AG08395 (cell line): ENCODE results near the gene GADD45A.
"Not testable (repeated sequence)": the region's sequence is repeated elsewhere in the genome, so short reads cannot be mapped to it uniquely, and the experiment has no call there.

Experiments
- DNase-seq: peaks from one replicate; pipeline ENCODE4 v3.0.0; 2012; ENCODE audit warnings: mixed read lengths, low spot score

The GADD45A gene, protein sequence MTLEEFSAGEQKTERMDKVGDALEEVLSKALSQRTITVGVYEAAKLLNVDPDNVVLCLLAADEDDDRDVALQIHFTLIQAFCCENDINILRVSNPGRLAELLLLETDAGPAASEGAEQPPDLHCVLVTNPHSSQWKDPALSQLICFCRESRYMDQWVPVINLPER

DNA sequence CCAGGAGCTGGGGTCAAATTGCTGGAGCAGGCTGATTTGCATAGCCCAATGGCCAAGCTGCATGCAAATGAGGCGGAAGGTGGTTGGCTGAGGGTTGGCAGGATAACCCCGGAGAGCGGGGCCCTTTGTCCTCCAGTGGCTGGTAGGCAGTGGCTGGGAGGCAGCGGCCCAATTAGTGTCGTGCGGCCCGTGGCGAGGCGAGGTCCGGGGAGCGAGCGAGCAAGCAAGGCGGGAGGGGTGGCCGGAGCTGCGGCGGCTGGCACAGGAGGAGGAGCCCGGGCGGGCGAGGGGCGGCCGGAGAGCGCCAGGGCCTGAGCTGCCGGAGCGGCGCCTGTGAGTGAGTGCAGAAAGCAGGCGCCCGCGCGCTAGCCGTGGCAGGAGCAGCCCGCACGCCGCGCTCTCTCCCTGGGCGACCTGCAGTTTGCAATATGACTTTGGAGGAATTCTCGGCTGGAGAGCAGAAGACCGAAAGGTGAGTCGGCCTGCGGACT lies at the start of gene GADD45A:
Gene GADD45A (plus strand): TSS at position 135 of the 491 bp plus-strand sequence. CDS start 294 bp downstream, at position 429.
- peak; percentile 96 for DNase-seq

DNA sequence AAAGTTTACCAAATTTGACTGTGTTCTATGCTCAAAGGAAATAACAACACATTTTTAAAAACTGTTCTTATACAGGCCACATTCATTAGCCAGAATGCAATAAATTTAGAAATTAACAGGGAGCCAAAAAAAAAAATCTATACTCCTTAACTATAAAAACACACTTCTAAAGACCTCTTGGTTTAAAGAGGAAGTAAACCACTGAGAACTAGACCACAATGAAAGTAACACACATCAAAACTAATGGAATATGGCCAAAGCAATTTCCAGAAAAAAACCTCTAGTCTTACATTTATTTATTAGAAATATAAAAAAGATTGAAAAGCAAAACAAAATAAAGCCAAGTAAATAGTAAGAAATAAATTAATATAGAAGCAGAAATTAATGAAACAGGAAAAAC lies 48.9 kb upstream of the GADD45A start:
- no peak for DNase-seq

DNA sequence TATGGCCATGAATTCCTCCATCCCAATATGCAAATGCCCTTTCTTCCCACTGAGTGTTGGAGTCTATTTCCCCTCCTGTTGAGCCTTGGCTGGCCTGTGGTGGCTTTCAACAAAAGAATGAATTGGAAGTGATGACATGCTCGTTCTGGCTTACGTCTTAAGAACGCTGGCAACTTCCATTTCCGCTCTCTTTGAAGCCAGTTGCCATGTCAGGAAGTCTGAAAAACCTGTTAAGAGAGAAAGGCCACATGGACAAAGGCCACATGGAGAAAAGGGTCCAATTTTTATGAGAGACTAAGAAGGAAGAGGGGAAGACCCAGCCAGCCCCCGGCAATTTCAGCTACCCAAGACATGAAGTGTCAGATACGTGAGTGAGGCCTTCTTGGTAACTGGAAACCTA lies 45.6 kb upstream of the GADD45A start:
- DNase-seq, result no peak

DNA sequence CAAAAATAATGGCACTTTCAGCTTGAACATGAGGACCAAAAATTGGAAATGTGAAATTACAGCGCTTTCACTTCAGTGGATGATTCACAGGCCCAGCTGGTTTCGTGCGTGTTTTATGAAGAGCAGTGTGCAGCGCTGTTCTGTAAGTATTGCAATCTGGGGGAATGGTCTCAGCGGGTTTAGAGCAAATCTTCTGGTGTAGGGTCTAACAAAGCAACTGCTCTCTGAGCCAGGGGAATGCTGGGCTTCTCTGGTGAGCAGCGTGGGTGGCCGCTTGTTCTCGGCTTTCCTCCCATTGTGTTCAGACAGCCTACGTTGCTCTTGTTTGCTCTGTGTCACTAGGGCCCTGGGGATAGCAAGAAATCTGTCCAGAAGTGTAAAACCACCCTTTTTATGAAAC lies 42.4 kb upstream of the GADD45A start:
- peak; percentile 14 for DNase-seq

DNA sequence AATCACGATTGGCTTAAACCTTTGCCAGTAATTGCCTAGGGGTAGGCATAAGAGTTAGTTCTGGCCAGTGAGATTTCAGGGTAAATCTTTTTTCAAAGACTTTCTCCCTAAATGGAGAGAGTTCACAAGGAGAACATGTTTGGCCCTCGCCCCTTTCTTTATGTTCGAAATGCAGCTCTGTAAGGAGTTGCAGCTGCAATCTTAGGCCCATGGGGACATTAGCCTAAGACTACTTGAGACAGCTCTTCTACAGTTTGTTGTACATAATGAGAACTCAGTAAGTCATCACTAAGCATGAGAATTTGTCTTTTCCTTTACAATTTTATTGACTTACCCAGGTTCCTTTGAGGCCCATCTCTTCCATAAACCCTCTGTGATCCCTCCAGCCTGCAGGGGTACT lies 40.4 kb upstream of the GADD45A start:
- no peak for DNase-seq

DNA sequence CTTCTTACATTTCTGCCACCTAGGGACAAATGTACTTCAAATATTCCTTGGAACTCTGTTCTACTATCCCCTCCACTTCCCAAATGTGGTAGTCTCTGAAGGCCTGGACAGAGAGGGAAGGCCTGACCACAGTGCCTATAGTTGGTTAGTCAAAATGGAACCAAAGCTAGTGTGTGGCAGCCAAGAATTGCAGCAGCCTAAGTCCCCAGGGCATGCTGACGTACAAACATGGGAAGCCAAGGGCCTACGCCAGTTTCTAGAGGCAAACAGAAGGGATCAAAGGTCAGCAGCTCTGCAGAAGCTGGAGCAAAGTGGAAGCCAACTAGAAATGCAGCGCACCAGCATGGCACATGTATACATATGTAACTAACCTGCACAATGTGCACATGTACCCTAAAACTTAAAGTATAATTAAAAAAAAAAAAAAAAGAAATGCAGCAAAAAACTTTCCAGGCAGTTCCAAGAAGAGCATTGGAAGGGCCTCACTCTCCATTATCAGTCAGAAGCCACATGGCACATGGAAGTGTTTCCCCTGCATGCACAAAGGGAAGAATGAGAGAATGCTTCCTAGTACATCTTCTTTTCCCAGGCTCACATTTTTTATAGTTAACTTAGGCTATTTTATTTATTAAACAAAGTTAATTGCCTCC lies 39.4 kb upstream of the GADD45A start:
- DNase-seq, result no peak

DNA sequence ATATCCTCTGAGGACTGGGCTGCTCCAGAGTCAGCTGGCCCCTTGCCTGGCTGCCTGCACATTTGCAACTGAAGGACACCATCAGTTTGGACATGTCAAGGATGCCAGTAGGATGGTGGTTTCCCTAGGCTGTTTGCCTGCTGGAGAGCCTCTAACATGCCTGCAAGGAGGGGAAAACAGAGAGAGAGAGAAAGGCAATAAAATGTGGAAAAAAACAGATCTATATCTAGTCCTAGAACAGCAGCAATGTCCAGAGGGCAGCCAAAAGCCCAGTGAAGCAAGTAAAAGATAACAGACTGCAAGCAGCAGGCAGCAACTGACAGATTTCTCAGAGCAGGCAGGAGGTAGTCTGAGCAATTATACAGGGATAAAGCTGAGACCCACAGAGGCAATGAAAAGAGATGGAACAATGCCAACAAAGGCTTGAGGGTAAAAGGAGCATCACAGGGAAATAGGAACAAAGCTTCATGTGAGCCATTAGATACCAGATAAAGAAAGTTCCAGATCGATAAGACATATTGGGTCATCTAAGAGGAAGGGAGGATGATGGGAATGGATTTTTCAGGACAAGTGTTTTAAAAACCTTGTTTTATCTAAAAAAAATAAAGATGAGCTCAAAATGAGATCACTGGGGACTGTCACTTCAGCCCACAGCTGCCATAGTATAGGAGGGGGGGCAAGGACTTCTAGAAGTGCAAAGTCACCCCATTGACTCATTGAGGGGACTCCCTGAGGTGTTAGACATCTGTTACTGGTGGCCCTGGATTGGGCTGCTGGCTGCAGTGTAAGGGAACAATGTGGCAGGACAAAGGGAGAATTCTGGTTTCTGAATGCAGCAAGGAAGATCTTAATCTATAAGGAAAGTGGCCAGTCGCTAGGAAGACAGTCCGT lies 38.6 kb upstream of the GADD45A start:
- DNase-seq, result peak; percentile 29

DNA sequence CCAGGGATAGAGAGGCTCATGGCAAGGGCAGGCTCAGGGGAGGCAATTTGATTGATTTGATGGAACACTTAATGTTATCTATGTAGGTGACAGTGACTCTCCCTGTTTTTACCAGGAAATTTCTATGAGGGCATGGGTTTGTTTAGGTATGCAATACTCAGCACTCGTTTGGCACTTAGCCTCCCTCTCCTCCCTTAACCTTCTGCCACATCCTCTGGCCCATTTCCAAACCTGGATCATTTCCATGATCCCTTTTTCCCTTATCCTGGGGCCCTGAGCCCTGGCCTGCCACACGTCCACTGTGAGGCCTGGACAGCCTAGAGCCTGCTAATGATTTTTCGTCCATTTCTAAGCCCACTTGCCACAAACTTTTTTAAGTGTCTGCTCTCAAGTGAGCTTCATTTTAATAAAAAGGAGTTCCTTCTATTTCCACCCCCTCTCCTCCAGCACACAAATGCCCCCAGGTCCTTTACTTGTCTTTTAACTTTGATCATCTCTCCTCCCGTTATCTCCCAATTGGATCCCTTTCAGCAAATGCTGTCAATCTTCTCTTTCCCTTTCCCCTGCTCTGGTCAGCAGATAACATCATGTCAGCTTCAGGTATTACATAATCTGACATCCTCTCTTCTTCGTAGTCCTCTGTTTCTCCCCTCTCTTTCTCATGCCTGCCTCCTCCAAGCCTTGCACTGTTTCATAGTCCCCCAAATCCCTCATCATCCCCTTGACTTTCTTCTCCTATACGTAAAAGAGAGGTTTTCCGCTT lies 37.8 kb upstream of the GADD45A start:
- DNase-seq, result peak; percentile 56

DNA sequence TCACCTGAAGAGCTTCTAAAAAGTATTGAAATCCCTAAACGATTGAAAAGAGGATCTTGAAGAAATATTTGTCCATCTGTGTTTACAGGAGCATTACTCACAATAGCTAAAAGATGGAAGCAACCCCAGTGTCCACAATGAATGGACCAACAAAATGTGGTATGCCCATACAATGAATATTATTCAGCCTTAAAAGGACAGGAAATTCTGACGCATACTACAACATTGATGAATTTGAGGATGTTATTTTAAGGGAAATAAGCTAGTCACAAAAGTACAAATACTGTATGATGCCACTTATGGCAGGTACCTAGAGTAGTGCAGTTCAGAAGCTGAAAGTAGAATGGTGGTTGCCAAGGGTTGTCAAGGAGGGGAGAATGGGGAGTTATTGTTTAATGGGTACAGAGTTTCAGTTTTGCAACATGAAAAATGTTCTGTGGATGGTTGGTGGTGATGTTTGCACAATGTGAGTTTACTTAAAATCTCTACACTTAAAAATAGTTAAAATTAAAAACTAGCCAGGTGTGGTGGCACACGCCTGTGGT lies 37.1 kb upstream of the GADD45A start:
- DNase-seq, result no peak

DNA sequence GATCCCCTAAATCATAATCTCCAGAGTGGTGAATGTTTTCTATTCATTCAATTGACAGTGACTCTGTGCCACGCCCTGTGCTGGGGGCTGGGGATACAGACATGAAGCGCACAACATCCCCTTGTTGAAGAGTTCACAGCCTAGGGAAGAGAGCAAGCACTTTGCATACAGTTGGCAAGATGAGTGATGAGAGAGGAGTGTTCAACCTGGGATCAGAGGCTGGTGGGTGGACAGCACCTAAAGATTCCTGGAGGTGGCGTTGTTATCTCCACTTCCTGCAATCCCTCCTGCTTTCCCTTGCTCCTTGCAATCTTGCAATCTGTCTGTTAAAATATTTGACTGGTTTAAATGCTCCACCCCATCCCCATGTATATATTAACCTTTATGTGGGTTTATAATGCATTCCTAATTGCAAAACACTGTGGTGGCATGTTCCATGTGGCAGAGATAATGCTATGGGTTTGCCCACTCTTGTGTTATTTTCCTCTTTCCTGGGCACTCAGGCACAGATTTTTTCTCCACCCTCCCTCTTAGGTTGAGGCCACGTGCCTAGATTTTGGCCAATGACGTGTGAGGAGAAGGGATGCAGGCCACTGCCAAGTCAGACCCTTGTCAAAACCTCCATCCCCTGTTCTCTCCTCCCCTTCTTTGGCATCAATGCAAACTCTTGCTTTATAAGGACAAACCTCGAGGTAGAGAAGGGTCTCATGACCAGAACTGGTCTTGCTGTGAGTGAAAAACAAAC lies 36.2 kb upstream of the GADD45A start:
- DNase-seq, result no peak

DNA sequence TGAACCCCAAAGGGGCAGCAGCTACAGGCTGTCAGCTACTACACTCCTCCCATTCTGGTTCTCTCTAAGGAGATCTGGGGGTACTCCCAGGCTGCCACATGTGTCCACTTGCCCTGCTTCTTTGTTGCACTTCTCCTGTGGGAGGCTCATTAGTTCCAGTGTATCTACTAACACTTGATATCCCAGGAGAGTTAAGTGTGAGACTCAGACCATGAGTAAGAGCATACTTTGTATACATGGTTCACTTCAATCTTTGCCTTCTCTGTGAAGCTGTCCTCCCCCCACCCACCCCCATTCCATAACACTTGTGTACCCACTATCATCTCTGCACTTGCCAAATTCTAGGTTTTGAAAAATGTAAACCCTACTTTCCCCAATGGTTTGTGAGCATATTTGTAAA lies 34.9 kb upstream of the GADD45A start:
- DNase-seq, result peak; percentile 5

DNA sequence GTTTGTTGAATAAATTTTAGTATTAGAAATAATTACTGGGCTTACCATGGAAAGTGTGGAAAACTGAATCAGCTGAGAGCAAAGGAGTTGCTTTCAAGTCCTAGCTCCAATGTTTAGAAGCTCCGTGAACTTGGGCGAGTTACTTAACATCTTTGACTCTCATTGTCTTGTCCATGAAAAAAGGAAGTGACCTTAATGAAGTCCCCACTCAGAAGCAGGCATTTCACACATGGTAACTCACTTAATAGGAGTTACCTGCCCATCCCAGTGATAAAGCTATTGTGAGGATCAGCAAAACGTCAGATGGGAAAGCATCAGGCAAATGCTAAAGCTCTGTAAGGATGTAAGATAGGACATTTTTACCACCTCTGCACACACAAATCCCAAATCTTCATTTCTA lies 34.0 kb upstream of the GADD45A start:
- DNase-seq, result no peak

DNA sequence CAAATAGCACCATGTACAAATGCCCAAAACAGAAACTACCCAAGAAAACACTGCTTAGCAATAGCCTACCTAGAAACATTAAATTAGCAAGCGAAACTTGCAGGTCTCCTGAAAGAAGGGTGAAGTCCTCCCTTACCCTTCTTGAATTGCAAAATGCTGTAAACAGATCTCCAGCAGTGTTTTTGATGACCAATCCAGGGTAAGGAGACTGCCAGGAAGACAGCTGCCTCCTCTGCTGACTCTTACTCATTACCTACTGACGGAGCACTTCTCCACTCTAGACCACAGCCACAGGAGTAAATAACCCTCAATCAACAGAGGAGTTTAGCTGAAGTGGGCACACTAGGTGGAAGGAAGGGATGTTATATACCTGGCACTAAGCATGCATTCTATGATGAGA lies 32.2 kb upstream of the GADD45A start:
- peak; percentile 72 for DNase-seq

DNA sequence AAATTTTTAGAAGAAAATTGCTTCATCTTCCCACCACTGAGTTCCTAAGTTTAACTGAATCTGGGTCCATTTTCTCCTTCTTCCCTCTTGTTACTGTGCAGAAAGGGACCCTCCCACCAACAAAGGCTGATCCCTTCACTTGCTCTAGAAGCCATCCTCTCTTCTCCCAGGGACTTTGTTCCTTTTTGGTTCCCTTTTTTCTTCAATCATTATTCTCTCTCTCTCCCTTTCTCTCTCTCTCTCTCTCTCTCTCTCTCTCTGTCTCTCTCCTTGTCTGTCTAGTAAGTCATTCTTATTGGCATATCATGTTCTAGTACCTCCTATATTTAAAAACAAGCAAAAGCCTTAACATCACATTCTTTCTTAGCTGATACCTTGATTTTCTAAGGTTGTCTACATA lies 31.7 kb upstream of the GADD45A start:
- no peak for DNase-seq

DNA sequence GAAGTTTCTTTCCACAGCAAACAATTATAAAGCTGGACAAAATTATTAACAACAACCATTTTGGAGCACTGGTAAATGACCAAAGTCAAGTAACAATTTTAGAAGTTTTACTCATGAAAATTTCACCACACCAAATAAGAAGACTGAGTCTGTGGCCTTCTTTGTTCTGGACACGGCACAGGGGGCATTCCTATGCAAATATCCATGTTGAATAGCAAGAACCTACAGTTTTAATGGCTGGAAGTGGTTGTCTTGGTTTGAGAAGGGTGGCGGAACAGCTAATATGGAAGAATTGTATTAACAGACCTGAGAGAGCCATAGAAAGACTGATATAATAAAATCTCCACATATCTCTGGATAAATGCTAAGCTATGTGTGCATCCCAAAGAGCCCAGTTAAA lies 29.4 kb upstream of the GADD45A start:
- no peak for DNase-seq

DNA sequence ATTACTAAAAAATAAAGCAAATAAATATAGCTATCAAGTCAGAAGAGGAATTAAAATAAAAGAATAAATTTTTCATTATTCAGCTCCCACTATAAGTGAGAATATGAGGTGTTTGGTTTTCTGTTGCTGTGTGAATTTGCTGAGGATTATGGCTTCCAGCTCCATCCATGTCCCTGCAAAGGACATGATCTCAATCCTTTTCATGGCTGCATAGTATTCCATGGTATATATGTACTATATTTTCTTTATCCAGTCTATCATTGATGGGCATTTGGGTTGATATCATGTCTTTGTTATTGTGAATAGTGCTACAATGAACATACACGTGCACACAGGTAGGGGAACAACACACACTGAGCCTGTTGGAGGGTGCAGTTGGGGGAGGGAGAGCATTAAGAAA lies 27.8 kb upstream of the GADD45A start:
- not testable (repeated sequence) for DNase-seq

DNA sequence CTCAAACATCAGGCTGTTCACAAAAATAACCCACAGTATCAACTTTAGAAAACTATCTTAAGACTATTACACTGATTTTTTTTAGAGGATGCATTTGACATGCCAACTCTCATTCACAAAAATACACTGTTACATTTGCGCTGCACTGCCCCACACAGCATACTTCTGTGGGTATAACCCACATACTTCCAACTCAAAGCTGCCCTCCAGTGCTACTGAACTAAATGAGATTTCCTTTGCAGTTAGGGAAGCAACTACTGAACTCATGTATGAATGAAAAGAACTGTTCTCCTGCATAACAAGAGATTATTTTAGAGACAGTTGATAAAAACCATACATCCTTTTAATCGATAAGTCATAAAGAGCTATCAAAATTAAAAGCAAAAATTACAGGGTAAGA lies 25.8 kb upstream of the GADD45A start:
- no peak for DNase-seq

DNA sequence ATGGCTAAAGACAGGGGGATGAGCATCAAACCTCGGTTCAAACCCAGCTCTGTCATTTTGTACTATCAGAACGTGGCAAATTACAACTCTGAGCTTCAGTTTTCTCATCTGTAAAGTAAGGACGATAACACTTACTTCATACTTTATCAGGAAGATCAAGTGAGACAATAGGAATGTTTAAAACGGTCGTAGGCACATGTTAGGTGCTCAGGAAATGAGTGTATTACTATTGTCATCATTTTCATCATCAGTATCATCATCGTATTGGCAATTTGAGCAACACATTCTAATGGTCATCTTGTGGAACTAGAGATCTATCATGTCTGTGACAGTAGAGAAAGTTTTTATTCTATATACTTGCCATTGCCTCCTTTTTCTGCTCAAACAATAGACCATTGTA lies 22.1 kb upstream of the GADD45A start:
- DNase-seq, result no peak

DNA sequence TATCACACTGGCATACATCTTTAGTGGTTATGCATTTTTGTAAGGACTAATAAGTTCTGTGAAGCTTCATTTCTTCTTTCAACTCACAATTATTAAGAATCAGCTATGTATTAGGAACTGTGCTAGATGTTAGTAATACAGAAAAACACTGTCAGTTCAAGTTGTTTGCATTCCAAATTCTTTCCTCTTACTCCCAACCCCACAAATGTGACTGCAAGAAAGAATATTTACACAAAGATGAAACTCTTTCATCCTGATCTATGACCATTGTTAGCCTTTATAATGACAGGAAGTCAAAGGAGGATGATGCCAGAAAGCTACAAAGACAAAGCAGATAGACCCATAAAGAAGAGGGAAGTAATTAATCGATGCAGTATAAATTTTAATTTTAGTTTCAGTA lies 21.0 kb upstream of the GADD45A start:
- no peak for DNase-seq

DNA sequence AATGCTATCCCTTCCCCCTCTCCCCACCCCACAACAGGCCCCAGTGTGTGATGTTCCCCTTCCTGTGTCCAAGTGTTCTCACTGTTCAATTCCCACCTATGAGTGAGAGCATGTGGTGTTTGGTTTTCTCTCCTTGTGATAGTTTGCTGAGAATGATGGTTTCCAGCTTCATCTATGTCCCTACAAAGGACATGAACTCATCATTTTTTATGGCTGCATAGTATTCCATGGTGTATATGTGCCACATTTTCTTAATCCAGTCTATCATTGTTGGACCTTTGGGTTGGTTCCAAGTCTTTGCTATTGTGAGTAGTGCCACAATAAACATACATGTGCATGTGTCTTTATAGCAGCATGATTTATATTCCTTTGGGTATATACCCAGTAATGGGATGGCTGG lies 19.7 kb upstream of the GADD45A start:
- DNase-seq, result not testable (repeated sequence)

DNA sequence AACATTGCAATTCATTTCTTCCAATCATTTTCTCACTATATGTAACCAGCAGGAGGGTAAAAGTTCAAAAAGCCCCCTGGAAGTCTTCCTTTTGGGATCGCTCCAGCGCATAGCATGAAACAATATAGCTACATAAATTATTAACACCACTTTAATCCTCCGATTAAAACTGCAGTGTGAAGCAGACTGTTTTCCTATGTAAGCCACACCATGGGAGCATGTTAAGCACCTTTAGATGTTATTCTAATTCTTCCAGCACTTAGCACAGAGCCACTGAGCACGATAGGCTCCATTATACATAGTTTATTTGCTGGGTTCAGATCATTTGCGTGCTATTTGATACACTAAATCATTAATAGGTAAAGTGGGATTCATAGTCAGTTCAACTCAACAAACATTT lies 18.4 kb upstream of the GADD45A start:
- no peak for DNase-seq
